Hepatocyte (in vitro differentiated cells): ENCODE data around the gene AGBL3. TPM values are rescaled to one million over a fixed set of nuclear protein-coding genes. Genes with fewer than 3 reads are reported as not detected.

ENCODE experiments used
- DNase-seq: peaks from one replicate; pipeline ENCODE4 v3.0.0-alpha.2; 2016; ENCODE audit warnings: low spot score
- H2AFZ ChIP-seq: fragments of 200-600 bp; sonication (generic); 2 replicates; pipeline ENCODE4 v1.6.0; 2016; ENCODE audit warnings: antibody characterized with exemption, mild to moderate bottlenecking
- H3K27ac ChIP-seq: fragments of 200-600 bp; sonication (generic); 2 replicates; pipeline ENCODE4 v1.5.1; 2016; ENCODE audit warnings: mild to moderate bottlenecking
- H3K27me3 ChIP-seq: fragments of 200-600 bp; sonication (generic); 2 replicates; pipeline ENCODE4 v1.6.1; 2016
- H3K36me3 ChIP-seq: fragments of 200-600 bp; sonication (generic); replicated peaks from 2 replicates; pipeline ENCODE4 v1.5.1; 2016; ENCODE audit warnings: low read depth; ENCODE audit not compliant: insufficient read depth
- H3K4me1 ChIP-seq: fragments of 200-600 bp; sonication (generic); 2 replicates; pipeline ENCODE4 v1.5.1; 2016; ENCODE audit warnings: mild to moderate bottlenecking, moderate library complexity; ENCODE audit not compliant: insufficient read depth
- H3K4me2 ChIP-seq: fragments of 200-600 bp; sonication (generic); 2 replicates; pipeline ENCODE4 v1.6.0; 2016
- H3K4me3 ChIP-seq: fragments of 200-600 bp; sonication (generic); 2 replicates; pipeline ENCODE4 v1.5.1; 2016; ENCODE audit warnings: mild to moderate bottlenecking
- H3K79me2 ChIP-seq: fragments of 200-600 bp; sonication (generic); 2 replicates; pipeline ENCODE4 v1.6.0; 2017; ENCODE audit warnings: mild to moderate bottlenecking
- H3K9me2 ChIP-seq: fragments of 200-600 bp; sonication (generic); replicated peaks from 2 replicates; pipeline ENCODE4 v1.6.0; 2017; ENCODE audit warnings: mild to moderate bottlenecking; ENCODE audit not compliant: insufficient read depth
- H3K9me3 ChIP-seq: fragments of 200-600 bp; sonication (generic); 2 replicates; pipeline ENCODE4 v1.5.1; 2016; ENCODE audit warnings: low read depth, mild to moderate bottlenecking
- H4K20me1 ChIP-seq: fragments of 200-600 bp; sonication (generic); 2 replicates; pipeline ENCODE4 v1.6.0; 2016; ENCODE audit warnings: mild to moderate bottlenecking; ENCODE audit not compliant: insufficient read depth, poor library complexity, severe bottlenecking
- CTCF ChIP-seq: fragments of 200-600 bp; sonication (generic); IDR thresholded peaks from 2 replicates; pipeline ENCODE4 v1.5.1; 2016; ENCODE audit warnings: antibody characterized with exemption, mild to moderate bottlenecking; ENCODE audit not compliant: poor library complexity
- EZH2 ChIP-seq: fragments of 200-600 bp; sonication (generic); IDR thresholded peaks from 2 replicates; pipeline ENCODE4 v1.6.1; 2016; ENCODE audit warnings: antibody characterized with exemption, mild to moderate bottlenecking, borderline replicate concordance
- EZH2phosphoT487 ChIP-seq: fragments of 200-600 bp; sonication (generic); IDR thresholded peaks from one replicate; pipeline ENCODE4 v1.6.1; 2018; ENCODE audit warnings: antibody characterized with exemption, mild to moderate bottlenecking, low read depth, moderate library complexity; ENCODE audit not compliant: unreplicated experiment, severe bottlenecking
- WGBS: methylation state at CpG from one replicate; pipeline ENCODE4 v1.1.6; 2016; ENCODE audit warnings: low lambda C conversion rate; ENCODE audit errors: missing lambda C conversion rate; 5-methylcytosine and 5-hydroxymethylcytosine counted together
- polyA plus RNA-seq: library from polyadenylated mRNA; unstranded; fragments of >200 nt; fragmentation: Nextera tagmentation; extraction: Ambion mirVana; gene quantifications from 2 replicates; pipeline ENCODE4 v1.2.1, GENCODE V29; 2016
- total RNA-seq: library from RNA; depleted of rRNA; stranded (reverse); fragments of >200 nt; gene quantifications from 2 replicates; pipeline ENCODE4 v1.2.3, GENCODE V29; 2014

AGBL3 gene
- total and polyA plus RNA-seq, 2 experiments from 2014 or later, result 2.3 to 6.4 TPM

- H3K36me3 ChIP-seq, result no peaks in the 10 kb centered on the region
- no peaks in the 10 kb centered on the region for H3K9me2 ChIP-seq
- no peak for DNase-seq
- peak overlapping the region; percentile 82 for H3K27ac ChIP-seq
- H4K20me1 ChIP-seq, result no peaks in the 10 kb centered on the region
- no peak overlapping the region for H3K4me2 ChIP-seq
- H3K4me3 ChIP-seq, result no peak overlapping the region
- H3K4me1 ChIP-seq, result peaks cover 64% of the 10 kb centered on the region
- peaks cover 14% of the 10 kb centered on the region for H3K79me2 ChIP-seq
- H2AFZ ChIP-seq, result no peak overlapping the region
- H3K9me3 ChIP-seq, result no peaks in the 10 kb centered on the region
- TF ChIP-seq CTCF (no peak), EZH2 (no peak), EZH2phosphoT487 (no peak)
- WGBS, result 81% methylated on average over 2 of the region's 2 CpGs
- no peaks in the 10 kb centered on the region for H3K27me3 ChIP-seq
Observed at GRCh38 chr7:134993877-134994456, 7.7 kb downstream of the AGBL3 start.

GRCh38 chr7:134995239-134996096 lies 9.2 kb downstream of the AGBL3 start:
- no peaks in the 10 kb centered on the region for H3K36me3 ChIP-seq
- no peak overlapping the region for H3K4me3 ChIP-seq
- TF ChIP-seq EZH2 (no peak), CTCF (no peak)
- H3K27ac ChIP-seq, result peak overlapping the region; percentile 82
- WGBS, result 78% methylated on average over 6 of the region's 6 CpGs
- H4K20me1 ChIP-seq, result no peaks in the 10 kb centered on the region
- H3K27me3 ChIP-seq, result no peaks in the 10 kb centered on the region
- H3K4me1 ChIP-seq, result peaks cover 64% of the 10 kb centered on the region
- peak; percentile 18 for DNase-seq
- no peaks in the 10 kb centered on the region for H3K9me2 ChIP-seq
- no peak overlapping the region for H2AFZ ChIP-seq
- H3K79me2 ChIP-seq, result no peaks in the 10 kb centered on the region
- H3K9me3 ChIP-seq, result no peaks in the 10 kb centered on the region
- H3K4me2 ChIP-seq, result no peak overlapping the region

- 28% methylated on average over 2 of the region's 2 CpGs for WGBS
Observed at GRCh38 chr7:134996097-134996550, 9.8 kb downstream of the AGBL3 start.

More at GRCh38 chr7:134996097-134996550, 9.8 kb downstream of the AGBL3 start:
- no peaks in the 10 kb centered on the region for H3K9me3 ChIP-seq
- H3K9me2 ChIP-seq, result no peaks in the 10 kb centered on the region
- no peak overlapping the region for H3K4me3 ChIP-seq
- no peaks in the 10 kb centered on the region for H3K79me2 ChIP-seq
- H3K4me2 ChIP-seq, result no peak overlapping the region
- DNase-seq, result peak; percentile 10
- H2AFZ ChIP-seq, result no peak overlapping the region
- no peaks in the 10 kb centered on the region for H3K27me3 ChIP-seq
- peaks cover 60% of the 10 kb centered on the region for H3K4me1 ChIP-seq
- no peaks in the 10 kb centered on the region for H3K36me3 ChIP-seq
- H4K20me1 ChIP-seq, result no peaks in the 10 kb centered on the region
- peak overlapping the region; percentile 82 for H3K27ac ChIP-seq
- TF ChIP-seq EZH2phosphoT487, result no peak
- no peak for TF ChIP-seq CTCF
- no peak for TF ChIP-seq EZH2
